NCI-H128 (cell line): ENCODE measurements around the gene LRTM1.

Experiments used
- DNase-seq: peaks from one replicate; lab custom pipeline; 2025; ENCODE audit not compliant: unreplicated experiment; lab: John Stamatoyannopoulos, UW

The LRTM1 gene

GRCh38 chr3:54941690-54942362, 14.0 kb upstream of the LRTM1 start:
- DNase-seq, result no peak

GRCh38 chr3:54940971-54941370, 13.1 kb upstream of the LRTM1 start:
- DNase-seq, result no peak

- no peak for DNase-seq
Measured at GRCh38 chr3:54939557-54940300, 11.9 kb upstream of the LRTM1 start.

GRCh38 chr3:54936561-54936960, 8.7 kb upstream of the LRTM1 start:
- DNase-seq, result no peak

- DNase-seq, result no peak
Measured at GRCh38 chr3:54935869-54936268, 8.0 kb upstream of the LRTM1 start.

- no peak for DNase-seq
Measured at GRCh38 chr3:54932606-54933005, 4.7 kb upstream of the LRTM1 start.

- DNase-seq, result no peak
Measured at GRCh38 chr3:54931182-54931581, 3.3 kb upstream of the LRTM1 start.

- no peak for DNase-seq
Measured at GRCh38 chr3:54918516-54918915, 9.3 kb downstream of the LRTM1 start.

- no peak for DNase-seq
Measured at GRCh38 chr3:54917862-54918261, 10.0 kb downstream of the LRTM1 start.

- DNase-seq, result no peak
Measured at GRCh38 chr3:54917174-54917573, 10.7 kb downstream of the LRTM1 start.

- DNase-seq, result no peak
Measured at GRCh38 chr3:54916732-54917131, 11.1 kb downstream of the LRTM1 start.

GRCh38 chr3:54915976-54916375, 11.9 kb downstream of the LRTM1 start:
- DNase-seq, result no peak

- no peak for DNase-seq
Measured at GRCh38 chr3:54915181-54915580, 12.7 kb downstream of the LRTM1 start.

GRCh38 chr3:54914180-54914579, 13.7 kb downstream of the LRTM1 start:
- DNase-seq, result no peak

- no peak for DNase-seq
Measured at GRCh38 chr3:54909191-54909590, 18.7 kb downstream of the LRTM1 start.

- DNase-seq, result no peak
Measured at GRCh38 chr3:54906763-54907162, 21.1 kb downstream of the LRTM1 start.

- DNase-seq, result peak; percentile 0
Measured at GRCh38 chr3:54905920-54906319, 21.9 kb downstream of the LRTM1 start.

- no peak for DNase-seq
Measured at GRCh38 chr3:54905261-54905888, 22.5 kb downstream of the LRTM1 start.

GRCh38 chr3:54901906-54902685, 25.8 kb downstream of the LRTM1 start:
- DNase-seq, result no peak

GRCh38 chr3:54900838-54901591, 26.8 kb downstream of the LRTM1 start:
- DNase-seq, result no peak

- no peak for DNase-seq
Measured at GRCh38 chr3:54899273-54899672, 28.6 kb downstream of the LRTM1 start.
